GM21717 (cell line): Measurements from ENCODE around the gene PLEKHM2.

Experiments
- ATAC-seq: cut with Tn5 transposase; IDR thresholded peaks from one replicate; pipeline ENCODE4 v1.9.1; 2021; ENCODE audit warnings: mild to moderate bottlenecking, moderate library complexity; ENCODE audit not compliant: unreplicated experiment

The PLEKHM2 gene

DNA sequence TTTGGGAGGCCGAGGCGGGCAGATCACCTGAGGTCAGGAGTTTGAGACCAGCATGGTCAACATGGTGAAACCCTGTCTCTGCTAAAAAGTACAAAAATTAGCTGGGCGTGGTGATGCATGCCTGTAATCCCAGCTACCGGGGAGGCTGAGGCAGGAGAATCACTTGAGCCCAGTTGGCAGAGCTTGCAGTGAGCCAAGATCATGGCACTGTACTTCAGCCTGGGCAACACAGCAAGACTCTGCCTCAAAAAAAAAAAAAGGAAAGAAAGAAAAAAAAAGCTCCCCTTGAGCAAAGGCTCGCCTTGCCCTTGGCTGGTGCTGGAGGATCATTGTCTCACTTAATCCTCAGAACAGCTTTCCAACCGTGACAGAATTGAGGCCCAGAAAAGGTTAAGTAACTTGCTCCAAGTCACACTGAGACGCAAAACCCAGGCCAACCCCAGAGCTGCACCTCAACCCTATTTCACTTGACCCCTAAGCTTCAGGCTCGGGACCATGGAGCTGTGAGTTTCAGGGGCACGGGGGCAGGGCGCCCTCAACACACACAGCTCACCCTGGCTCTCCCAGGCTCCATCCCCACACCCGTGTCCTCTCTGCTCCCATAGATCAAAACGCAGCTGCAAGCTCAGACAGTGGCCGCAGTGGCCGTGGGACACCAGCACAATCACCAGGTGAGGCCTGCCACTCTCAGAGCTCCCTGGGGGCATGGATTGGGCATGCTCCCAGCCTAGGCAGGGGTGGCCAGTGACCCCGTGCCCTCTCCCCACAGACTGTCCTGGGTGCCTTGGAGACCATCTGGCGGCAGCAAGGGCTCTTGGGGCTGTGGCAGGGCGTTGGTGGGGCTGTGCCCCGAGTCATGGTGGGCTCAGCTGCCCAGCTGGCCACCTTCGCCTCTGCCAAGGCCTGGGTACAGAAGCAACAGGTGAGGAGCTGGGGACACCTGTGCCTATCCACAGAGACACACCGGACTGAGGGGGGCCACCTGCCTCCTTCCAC, 53.5 kb downstream of the PLEKHM2 start:
- ATAC-seq = no peak

GRCh38 chr1:15738416-15739113, 54.4 kb downstream of the PLEKHM2 start:
- no peak for ATAC-seq

- no peak for ATAC-seq
Measured at GRCh38 chr1:15739259-15739658, 55.1 kb downstream of the PLEKHM2 start.

GRCh38 chr1:15739745-15740144, 55.6 kb downstream of the PLEKHM2 start:
- ATAC-seq = no peak

GRCh38 chr1:15740924-15741850, 57.1 kb downstream of the PLEKHM2 start:
- ATAC-seq = no peak

- no peak for ATAC-seq
Measured at GRCh38 chr1:15742339-15742801, 58.2 kb downstream of the PLEKHM2 start, which contains the start of gene TMEM82. TSS of gene TMEM82 (plus strand) at chr1:15742499. CDS start at chr1:15742560, 61 bp downstream.

DNA sequence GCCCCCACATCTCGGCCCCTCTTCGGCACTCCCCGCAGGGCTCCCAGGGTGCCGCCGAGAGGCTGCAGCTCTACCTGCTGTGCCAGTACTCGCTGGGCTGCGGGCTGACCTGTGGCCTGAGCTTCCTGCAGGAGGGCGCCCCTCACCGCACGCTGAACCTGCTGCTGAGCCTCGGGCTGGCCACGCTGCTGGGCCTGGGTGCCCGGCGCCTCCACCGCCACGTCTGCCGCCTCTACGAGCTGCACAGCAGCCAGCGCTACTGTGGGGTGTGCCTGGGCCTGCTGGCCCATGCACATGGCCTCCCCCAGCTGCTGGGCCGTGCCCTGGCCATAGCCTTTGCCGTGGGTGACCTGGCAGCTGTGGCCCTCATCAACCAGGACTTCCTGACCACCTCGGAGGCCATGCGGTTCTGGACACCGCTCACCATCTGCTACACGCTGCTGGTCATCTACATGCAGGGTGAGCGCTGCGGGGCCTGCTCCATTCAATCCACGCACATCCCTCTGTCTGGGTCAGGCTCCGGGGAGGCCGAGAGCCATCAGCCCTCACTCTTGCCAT, 60.1 kb downstream of the PLEKHM2 start:
- no peak for ATAC-seq

DNA sequence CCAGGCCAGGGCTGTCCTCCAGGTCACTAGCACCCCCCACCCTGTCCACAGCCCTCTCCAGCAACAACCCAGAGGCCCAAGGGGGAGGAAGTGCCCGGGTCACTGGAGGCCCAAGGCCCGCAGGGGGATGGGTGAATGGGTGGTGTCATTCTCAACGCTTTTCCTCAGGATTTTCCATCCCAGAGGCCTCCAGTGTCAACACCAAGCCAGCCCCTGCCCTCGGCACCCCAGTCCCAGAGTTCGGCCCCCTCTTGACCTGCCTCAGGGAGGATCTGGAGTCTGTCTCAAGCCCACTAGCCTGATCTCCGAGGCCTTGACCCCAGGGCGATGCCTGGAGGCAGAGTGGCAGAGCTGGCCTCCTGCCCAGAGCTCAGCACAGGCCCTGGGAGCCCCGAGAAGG, 63.3 kb downstream of the PLEKHM2 start:
- no peak for ATAC-seq

- no peak for ATAC-seq
Measured at GRCh38 chr1:15748264-15748663, 64.1 kb downstream of the PLEKHM2 start.

DNA sequence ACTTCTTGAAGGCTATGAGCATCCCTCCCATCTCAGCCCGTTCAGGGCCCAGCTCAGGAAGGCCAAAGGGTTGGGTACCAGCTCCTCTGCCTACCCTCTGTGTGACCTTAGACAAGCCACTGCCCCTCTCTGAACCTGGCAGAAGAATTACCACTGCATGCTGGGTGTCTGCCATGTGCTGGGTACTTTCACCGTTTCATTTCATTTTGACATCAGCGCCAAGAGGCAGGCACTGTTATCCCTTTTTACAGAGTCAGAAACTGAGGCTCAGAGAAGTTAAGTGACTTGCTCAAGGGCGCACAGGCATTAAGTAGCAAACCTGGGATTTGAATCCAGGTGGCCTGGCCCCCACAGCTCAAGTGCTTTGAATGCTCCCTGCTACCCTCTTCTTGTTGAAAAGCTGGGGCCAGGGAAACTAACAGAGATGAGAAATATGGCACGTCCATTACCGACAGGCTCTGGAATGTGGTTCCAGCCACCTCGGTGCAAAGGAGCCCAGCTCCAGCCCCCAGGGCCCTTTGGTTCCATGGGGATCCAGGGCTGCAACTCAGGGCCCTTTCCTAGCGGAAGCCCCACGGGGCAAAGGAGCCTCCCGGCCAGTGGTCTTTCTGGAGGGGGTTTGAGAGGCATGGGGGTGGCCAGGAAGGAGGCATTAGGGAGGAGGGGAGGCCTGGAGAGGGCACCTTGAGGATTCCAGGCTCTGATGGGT, 64.7 kb downstream of the PLEKHM2 start:
- no peak for ATAC-seq

GRCh38 chr1:15749399-15750291, 65.5 kb downstream of the PLEKHM2 start:
- ATAC-seq = no peak

DNA sequence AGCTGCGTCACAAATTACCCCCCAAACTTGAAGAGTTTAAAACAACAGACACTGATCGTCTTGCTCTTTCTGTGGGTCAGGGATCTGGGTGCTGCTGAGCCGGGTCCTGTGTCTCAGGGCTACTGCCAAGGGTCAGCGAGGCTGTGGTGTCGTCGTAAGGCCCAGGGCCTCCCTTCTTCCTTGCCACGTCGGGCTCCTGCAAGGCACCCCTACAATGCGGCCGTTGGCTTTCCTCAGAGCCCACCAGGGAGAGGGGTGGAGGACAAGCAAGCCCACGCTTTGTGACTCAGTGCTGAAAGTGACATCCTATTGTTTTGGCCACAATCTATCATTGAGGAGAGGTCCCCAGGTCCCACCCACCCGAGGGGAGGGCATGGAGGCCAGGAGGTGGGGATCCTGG, 66.8 kb downstream of the PLEKHM2 start:
- no peak for ATAC-seq

DNA sequence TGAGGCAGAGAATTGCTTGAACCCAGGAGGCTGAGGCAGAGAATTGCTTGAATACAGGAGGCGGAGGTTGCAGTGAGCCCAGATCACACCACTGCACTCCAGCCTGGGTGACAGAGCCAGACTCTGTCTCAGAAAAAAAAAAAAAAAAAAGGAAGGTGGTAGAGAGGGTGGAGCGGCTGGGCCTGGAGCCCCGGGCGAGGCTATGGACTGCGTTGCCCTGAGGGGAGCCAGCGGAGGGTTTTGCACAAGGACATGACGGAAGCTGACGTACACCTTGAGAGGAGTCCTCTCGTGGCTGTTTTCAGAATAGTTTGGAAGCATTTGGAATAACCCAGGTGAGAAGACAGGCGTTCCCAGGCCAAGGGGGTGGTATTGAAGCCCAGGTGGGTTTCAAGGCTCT, 67.6 kb downstream of the PLEKHM2 start:
- no peak for ATAC-seq

GRCh38 chr1:15753776-15754175, 69.7 kb downstream of the PLEKHM2 start:
- ATAC-seq = no peak

DNA sequence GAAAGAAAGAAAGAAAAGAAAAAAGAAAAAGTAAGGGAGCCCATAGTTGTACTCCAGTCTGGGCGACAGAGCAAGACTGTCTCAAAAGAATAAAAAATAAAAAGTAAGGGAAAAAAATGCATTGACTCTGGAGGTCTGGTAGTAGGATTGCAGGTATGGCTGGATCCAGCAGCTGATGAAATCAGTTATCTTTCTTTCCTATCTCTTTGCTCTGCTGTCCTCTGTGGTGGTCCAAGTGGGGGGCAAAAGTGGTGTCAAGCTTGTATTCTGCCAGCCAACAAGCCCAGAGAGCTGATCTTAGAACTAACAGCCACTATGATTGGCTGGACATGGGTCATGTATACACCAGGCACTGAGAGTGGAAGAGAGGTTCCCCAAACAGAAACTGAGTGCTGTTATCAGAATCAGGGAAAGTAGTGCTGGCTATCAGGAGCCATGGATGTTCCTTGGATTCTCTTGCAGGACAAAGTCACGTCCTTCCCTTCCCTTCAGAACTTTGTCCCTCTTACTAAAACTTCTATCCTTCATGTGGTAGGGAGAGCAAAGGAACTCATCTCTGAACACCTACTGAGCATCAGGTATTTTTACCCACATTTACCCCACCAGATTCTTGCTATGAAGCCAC, 71.0 kb downstream of the PLEKHM2 start:
- no peak for ATAC-seq

DNA sequence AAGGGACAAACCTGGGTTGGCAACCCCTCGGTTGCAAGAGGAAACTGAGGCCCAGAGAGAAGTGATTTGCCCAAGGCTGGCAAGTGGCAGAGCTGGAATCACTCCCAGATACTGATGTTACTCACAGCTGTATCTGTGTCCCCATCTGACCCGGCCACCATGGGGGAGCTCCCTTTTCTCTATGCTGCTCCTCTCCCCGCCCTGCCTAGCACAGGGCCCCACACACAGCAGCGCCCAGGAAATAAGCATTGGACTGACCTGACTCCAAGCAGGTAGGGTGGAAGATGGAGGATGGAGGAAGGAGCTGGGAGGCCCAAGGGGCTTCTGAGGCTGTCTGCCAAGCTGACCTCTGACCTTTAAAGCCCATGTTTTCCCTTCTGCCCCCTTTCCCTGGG, 71.5 kb downstream of the PLEKHM2 start:
- no peak for ATAC-seq

- no peak for ATAC-seq
Measured at GRCh38 chr1:15756143-15757015, 72.3 kb downstream of the PLEKHM2 start.
